Activated CD8-positive, alpha-beta memory T cell treated with anti-CD3 and anti-CD28 coated beads, Interleukin-2, amount 10 ng/mL, durations not matched to agents 7 days and 5 days (primary cell): ENCODE measurements around the gene NDST1. TPM values are rescaled to one million over a fixed set of nuclear protein-coding genes. Genes with fewer than 3 reads are reported as not detected.

ENCODE experiments used
- ATAC-seq: fragments of 150-1000 bp; cut with Tn5 transposase; one replicate; pipeline ENCODE4 v1.10.0; 2021; ENCODE audit warnings: moderate library complexity
- CTCF ChIA-PET: fragments of 350-600 bp; sonication (Branson Sonifier 250); formaldehyde crosslinking; loops from one replicate; lab custom pipeline; 2021; ENCODE audit warnings: antibody characterized with exemption; lab: Charles Lee
- DNase-seq: peaks from one replicate; pipeline ENCODE4 v3.0.0-alpha.2; 2020
- H3K27ac Mint-ChIP-seq: one replicate; pipeline ENCODE4 v1.8.0; 2021; ENCODE audit warnings: mild to moderate bottlenecking, mixed read lengths
- H3K27me3 Mint-ChIP-seq: one replicate; pipeline ENCODE4 v1.8.0; 2021; ENCODE audit warnings: mixed read lengths
- H3K36me3 Mint-ChIP-seq: one replicate; pipeline ENCODE4 v1.8.0; 2021; ENCODE audit warnings: mild to moderate bottlenecking, mixed read lengths
- H3K4me1 Mint-ChIP-seq: one replicate; pipeline ENCODE4 v1.8.0; 2021; ENCODE audit warnings: mixed read lengths
- H3K4me3 Mint-ChIP-seq: one replicate; pipeline ENCODE4 v1.8.0; 2021; ENCODE audit warnings: mild to moderate bottlenecking, moderate library complexity, mixed read lengths
- H3K9me3 Mint-ChIP-seq: one replicate; pipeline ENCODE4 v1.8.0; 2022; ENCODE audit warnings: low read depth, mixed read lengths
- total RNA-seq, 2 experiments: library from RNA; stranded (reverse); gene quantifications; one replicate each; pipeline ENCODE4 v1.2.3, GENCODE V29; 2021

The NDST1 gene
- total RNA-seq, 2 experiments from 2014 or later: 0.58 to 0.68 TPM

DNA sequence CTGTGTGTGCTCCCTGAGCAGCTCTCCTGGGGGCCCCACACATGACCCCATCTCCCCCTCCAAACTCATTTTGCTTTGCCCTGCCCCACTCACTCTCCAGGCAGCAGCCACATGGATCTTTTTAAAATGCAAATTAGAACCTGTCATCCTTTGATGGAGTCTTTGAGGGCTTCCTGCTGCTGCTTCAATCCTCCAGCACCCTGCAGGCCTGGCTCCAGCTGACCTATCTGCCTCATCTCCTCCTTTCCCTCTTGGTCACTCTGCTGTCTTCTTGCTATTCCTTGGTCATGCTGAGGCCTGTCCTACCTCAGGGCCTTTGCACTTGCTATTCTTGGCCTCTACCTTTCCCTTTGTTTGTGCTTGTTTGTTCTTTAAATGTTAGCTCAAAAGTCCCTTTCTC lies 17.9 kb downstream of the NDST1 start:
- DNase-seq (no peak), ATAC-seq (no peak)
- no peaks in the 10 kb centered on the region for H3K27me3 Mint-ChIP-seq
- no peak overlapping the region for H3K27ac Mint-ChIP-seq
- H3K4me1 Mint-ChIP-seq: peaks cover 6% of the 10 kb centered on the region
- CTCF ChIA-PET: interaction anchor here (1.3 to 3.5 kb wide), 2 partner anchors 19 to 67 kb away, joined by 5 to 14 read pairs; no protein-coding TSS in a partner anchor
- H3K4me3 Mint-ChIP-seq: no peak overlapping the region
- no peaks in the 10 kb centered on the region for H3K9me3 Mint-ChIP-seq
- no peaks in the 10 kb centered on the region for H3K36me3 Mint-ChIP-seq

DNA sequence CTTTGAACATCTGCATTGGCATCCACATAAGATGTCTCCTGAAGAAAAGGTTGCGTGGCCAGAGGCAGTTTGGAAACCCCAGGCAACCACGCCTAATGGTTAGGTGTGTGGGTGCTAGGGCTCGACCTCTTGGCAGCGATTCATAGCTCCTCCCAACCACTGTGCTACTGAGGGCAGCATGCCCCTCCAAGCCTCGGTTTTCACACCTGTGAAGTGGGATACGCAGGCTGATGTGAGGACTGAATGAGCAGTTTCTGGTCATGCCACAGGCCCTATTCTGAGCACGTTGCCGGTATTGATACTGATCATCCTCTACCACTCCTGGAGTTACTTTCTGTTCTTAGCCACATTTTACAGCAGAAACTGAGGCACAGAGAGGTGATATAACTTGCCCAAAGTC lies 19.1 kb downstream of the NDST1 start:
- H3K4me1 Mint-ChIP-seq: peaks cover 6% of the 10 kb centered on the region
- H3K27me3 Mint-ChIP-seq: no peaks in the 10 kb centered on the region
- no peak for DNase-seq
- no peak overlapping the region for H3K27ac Mint-ChIP-seq
- H3K36me3 Mint-ChIP-seq: no peaks in the 10 kb centered on the region
- peak; percentile 46 for ATAC-seq
- H3K9me3 Mint-ChIP-seq: no peaks in the 10 kb centered on the region
- CTCF ChIA-PET: interaction anchor here (1.3 kb wide), 1 partner anchor 18 kb away, joined by 5 read pairs; no protein-coding TSS in a partner anchor
- no peak overlapping the region for H3K4me3 Mint-ChIP-seq

DNA sequence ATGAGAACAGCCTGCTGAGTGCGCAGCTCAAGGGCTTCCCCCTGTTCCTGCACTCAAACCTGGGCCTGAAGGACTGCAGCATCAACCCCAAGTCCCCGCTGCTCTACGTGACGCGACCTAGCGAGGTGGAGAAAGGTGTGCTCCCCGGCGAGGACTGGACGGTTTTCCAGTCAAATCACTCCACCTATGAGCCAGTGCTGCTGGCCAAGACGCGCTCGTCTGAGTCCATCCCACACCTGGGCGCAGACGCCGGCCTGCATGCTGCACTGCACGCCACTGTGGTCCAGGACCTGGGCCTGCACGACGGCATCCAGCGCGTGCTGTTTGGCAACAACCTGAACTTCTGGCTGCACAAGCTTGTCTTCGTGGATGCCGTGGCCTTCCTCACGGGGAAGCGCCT lies 19.9 kb downstream of the NDST1 start:
- ATAC-seq: no peak
- CTCF ChIA-PET: no interaction called here

DNA sequence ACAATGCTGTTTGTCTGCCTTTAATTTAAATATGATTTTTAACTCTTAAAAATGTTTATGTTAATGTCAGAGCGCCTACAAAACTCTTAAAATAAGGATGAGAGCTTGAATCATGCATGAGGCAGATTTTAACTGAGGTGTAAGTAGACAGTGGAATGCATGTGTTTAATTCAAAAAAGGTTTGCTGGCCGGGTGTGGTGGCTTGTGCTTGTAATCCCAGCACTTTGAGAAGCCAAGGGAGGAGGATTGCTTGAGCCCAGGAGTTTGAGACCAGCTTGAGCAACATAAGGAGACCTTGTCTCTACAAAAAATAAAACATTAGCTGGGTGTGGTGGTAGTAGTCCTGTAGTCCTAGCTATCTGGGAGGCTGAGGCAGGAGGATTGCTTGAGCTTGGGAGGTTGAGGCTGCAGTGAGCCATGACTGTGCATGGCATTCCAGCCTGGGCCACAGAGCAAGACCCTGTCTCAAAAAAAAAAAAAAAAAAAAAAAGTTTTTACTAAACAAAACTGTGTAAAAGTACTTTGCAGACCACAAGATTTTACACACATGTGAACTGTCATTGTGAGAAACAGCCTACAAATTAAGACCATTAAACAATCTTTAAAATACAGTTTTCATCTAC lies 21.1 kb downstream of the NDST1 start:
- CTCF ChIA-PET: no interaction called here
- no peaks in the 10 kb centered on the region for H3K9me3 Mint-ChIP-seq
- ATAC-seq (no peak), DNase-seq (no peak)
- no peak overlapping the region for H3K27ac Mint-ChIP-seq
- no peaks in the 10 kb centered on the region for H3K36me3 Mint-ChIP-seq
- peaks cover 6% of the 10 kb centered on the region for H3K4me1 Mint-ChIP-seq
- no peaks in the 10 kb centered on the region for H3K27me3 Mint-ChIP-seq
- H3K4me3 Mint-ChIP-seq: no peak overlapping the region

More for the DNA sequence above, 19.9 kb downstream of the NDST1 start:
- Mint-ChIP-seq H3K27me3 (no peaks in the 10 kb centered on the region), H3K4me3 (no peak overlapping the region), H3K36me3 (no peaks in the 10 kb centered on the region), H3K9me3 (no peaks in the 10 kb centered on the region), H3K4me1 (peaks cover 6% of the 10 kb centered on the region), H3K27ac (no peak overlapping the region)
- no peak for DNase-seq

DNA sequence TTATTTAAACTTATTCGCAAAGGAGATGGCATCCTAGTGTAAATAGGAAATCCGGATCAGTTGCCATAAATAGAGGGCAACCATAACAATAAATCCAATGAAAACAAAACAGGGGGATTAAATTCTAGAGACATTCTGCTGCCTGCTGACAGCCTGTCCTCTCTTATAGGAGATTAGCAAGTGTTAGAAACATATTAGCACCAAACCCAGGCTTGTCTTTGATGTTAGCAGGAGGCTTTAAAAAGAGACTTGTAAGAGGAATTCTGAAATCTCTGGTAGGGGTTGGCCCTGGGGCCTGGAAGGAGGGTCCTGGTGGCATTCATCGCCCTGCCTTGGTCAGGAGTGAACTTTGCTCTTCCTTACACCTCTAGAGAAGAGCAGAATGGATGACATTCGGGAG lies 21.6 kb downstream of the NDST1 start:
- CTCF ChIA-PET: no interaction called here
- no peaks in the 10 kb centered on the region for H3K36me3 Mint-ChIP-seq

DNA sequence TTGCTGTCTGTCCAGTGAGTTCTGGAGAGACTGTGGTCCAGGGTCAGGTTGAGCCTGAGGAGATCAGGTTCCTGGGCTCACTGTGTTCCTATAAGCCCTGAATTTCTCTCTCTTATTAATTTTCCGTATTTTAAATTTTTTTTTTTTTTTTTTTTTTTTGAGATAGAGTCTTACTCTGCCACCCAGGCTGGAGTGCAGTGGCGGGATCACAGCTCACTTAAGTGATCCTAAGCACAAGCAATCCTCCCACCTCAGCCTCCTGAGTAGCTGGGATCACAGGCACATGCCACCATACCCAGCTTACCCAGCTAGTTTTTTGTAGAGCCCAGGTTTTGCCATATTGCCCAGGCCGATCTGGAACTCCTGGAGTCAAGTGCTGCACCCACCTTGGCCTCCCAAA lies 22.5 kb downstream of the NDST1 start:
- Mint-ChIP-seq H3K27me3 (no peaks in the 10 kb centered on the region), H3K4me1 (peaks cover 6% of the 10 kb centered on the region), H3K27ac (no peak overlapping the region), H3K4me3 (no peak overlapping the region), H3K36me3 (no peaks in the 10 kb centered on the region), H3K9me3 (no peaks in the 10 kb centered on the region)
- ATAC-seq (no peak), DNase-seq (no peak)
- CTCF ChIA-PET: no interaction called here

More for the DNA sequence above, 21.6 kb downstream of the NDST1 start:
- Mint-ChIP-seq H3K4me1 (peaks cover 6% of the 10 kb centered on the region), H3K27ac (no peak overlapping the region), H3K9me3 (no peaks in the 10 kb centered on the region), H3K4me3 (no peak overlapping the region), H3K27me3 (no peaks in the 10 kb centered on the region)
- DNase-seq (no peak), ATAC-seq (no peak)

DNA sequence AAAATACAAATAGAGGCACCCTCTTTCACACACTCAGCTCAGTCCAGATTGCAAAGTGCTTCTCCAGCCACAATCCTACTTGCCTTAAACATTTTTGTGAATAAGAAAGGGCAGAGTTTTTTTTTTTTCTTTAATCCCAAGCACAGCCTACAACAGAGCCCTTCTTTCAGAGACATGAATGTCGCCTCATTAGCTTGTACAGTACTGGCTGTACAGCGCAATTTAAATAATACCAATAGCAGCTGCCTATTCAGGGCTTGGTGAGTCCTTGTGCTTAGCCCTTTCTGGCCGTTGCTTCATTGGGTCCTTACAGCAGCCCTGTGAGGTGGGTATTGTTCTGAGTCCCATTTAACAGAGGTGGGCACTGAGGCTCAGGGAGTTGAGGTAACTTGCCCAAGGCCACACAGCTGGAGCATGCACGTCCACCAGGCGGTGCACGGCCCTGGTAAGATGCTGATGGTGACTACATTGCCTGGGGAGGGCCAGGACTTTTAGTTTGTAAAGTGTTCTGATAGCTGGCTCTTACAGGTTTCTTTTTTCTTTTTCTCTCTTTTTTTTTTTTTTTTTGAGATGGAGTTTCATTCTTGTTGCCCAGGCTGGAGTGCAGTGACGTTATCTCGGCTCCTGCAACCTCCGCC lies 23.1 kb downstream of the NDST1 start:
- peaks cover 6% of the 10 kb centered on the region for H3K4me1 Mint-ChIP-seq
- CTCF ChIA-PET: no interaction called here
- no peak overlapping the region for H3K27ac Mint-ChIP-seq

DNA sequence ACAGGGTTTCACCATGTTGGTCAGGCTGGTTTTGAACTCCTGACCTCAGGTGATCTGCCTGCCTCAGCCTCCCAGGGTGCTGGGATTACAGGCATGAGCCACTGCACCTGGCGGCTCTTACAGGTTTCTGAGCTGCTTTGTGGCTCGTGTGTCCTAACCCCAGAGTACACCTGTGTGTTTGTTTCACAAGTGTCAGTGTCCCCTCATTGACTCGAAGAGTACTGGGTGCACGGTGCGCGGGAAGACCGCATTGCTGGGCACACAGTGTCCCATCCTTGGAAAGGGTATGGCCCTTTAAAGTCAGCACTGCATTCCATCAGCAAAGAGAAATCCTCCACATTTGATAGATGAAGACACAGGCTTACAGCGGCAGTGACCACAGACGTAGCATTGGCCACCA lies 23.8 kb downstream of the NDST1 start:
- Mint-ChIP-seq H3K4me1 (peaks cover 6% of the 10 kb centered on the region), H3K36me3 (no peaks in the 10 kb centered on the region), H3K9me3 (no peaks in the 10 kb centered on the region), H3K27ac (no peak overlapping the region), H3K27me3 (no peaks in the 10 kb centered on the region), H3K4me3 (no peak overlapping the region)
- ATAC-seq (no peak), DNase-seq (no peak)
- CTCF ChIA-PET: no interaction called here

More for the DNA sequence above, 23.1 kb downstream of the NDST1 start:
- no peak for ATAC-seq
- H3K27me3 Mint-ChIP-seq: no peaks in the 10 kb centered on the region
- H3K9me3 Mint-ChIP-seq: no peaks in the 10 kb centered on the region
- H3K4me3 Mint-ChIP-seq: no peak overlapping the region
- DNase-seq: no peak
- H3K36me3 Mint-ChIP-seq: no peaks in the 10 kb centered on the region

DNA sequence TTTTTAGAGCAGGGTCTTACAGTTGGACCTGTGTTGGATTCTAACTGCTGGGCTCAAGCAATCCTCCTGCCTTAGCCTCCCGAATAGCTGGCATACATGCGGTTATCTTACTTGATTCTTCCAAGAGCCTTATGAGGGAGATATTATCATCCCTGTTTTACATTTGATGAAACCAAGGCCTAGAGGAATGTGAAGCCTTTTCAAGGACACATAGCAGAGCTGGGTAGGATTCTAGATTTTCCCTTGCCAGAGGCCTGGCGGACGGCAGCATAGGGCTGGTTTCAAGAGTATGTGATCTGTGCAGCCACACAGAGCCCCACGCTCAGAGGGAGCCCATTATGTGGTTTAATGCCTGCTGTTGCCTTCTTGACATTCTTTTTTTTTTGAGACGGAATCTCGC lies 24.2 kb downstream of the NDST1 start:
- no peaks in the 10 kb centered on the region for H3K9me3 Mint-ChIP-seq
- no peak overlapping the region for H3K27ac Mint-ChIP-seq
- CTCF ChIA-PET: no interaction called here
- H3K4me3 Mint-ChIP-seq: no peak overlapping the region
- no peaks in the 10 kb centered on the region for H3K36me3 Mint-ChIP-seq
- H3K27me3 Mint-ChIP-seq: no peaks in the 10 kb centered on the region
- H3K4me1 Mint-ChIP-seq: peaks cover 4% of the 10 kb centered on the region
- DNase-seq (no peak), ATAC-seq (no peak)

DNA sequence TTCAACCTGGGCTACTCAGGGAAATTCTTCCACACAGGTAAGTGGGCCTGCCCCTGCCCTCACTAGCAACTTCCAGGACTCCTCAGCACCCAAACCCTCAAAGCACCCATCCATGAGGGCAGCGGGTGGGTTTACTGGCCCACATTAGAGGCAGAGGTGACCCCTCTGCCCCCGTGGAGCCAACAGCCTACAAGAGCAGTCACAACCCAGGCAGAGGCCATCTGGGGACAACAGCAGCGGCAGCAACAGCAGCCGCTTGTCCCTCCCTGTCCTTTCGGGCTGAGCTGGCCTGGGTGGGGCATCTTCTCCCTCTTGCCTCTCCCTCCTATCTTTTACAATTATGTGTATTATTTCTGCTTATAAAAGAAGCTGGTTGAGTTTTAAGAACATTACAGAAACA lies 25.1 kb downstream of the NDST1 start:
- Mint-ChIP-seq H3K4me3 (no peak overlapping the region), H3K36me3 (no peaks in the 10 kb centered on the region), H3K9me3 (no peaks in the 10 kb centered on the region), H3K4me1 (no peaks in the 10 kb centered on the region), H3K27me3 (peaks cover 2% of the 10 kb centered on the region), H3K27ac (no peak overlapping the region)
- CTCF ChIA-PET: no interaction called here
- no peak for ATAC-seq
- no peak for DNase-seq

DNA sequence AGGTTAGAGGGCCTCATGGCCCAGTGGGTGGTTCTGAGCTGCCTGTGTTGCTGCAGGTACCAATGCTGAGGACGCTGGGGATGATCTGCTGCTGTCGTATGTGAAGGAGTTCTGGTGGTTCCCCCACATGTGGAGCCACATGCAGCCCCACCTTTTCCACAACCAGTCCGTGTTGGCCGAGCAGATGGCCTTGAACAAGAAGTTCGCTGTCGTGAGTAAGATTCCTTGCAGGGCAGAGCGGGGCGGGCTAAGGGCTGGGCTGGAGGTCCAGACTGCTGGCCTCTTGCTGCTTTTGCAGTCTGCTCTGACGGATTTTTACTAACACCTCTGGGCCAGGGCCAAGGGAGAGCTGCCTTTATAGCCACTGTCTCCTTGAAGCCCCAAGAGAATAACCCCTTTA lies 26.9 kb downstream of the NDST1 start:
- H3K9me3 Mint-ChIP-seq: no peaks in the 10 kb centered on the region
- DNase-seq: no peak
- CTCF ChIA-PET: interaction anchor here (0.6 to 1.5 kb wide), 2 partner anchors 10 to 50 kb away, joined by 4 read pairs; no protein-coding TSS in a partner anchor
- no peak overlapping the region for H3K27ac Mint-ChIP-seq
- no peak overlapping the region for H3K4me3 Mint-ChIP-seq
- no peak for ATAC-seq
- H3K27me3 Mint-ChIP-seq: peaks cover 2% of the 10 kb centered on the region
- H3K36me3 Mint-ChIP-seq: no peaks in the 10 kb centered on the region
- no peaks in the 10 kb centered on the region for H3K4me1 Mint-ChIP-seq

DNA sequence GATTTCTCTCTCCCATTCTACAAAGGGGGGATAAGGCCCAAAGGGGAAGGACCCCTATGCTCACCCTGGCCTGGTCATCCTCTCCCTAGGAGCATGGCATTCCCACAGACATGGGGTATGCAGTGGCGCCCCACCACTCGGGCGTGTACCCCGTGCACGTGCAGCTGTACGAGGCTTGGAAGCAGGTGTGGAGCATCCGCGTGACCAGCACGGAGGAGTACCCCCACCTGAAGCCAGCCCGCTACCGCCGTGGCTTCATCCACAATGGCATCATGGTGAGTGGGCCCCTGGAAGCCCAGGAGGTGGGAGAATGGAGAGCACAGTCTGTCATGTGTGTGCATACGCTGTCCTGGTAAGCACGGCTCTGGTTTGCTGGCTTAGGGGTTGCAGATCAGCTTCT lies 27.7 kb downstream of the NDST1 start:
- Mint-ChIP-seq H3K27ac (no peak overlapping the region), H3K4me3 (no peak overlapping the region), H3K9me3 (no peaks in the 10 kb centered on the region), H3K27me3 (peaks cover 2% of the 10 kb centered on the region), H3K4me1 (no peaks in the 10 kb centered on the region), H3K36me3 (no peaks in the 10 kb centered on the region)
- CTCF ChIA-PET: no interaction called here
- no peak for DNase-seq
- ATAC-seq: no peak

DNA sequence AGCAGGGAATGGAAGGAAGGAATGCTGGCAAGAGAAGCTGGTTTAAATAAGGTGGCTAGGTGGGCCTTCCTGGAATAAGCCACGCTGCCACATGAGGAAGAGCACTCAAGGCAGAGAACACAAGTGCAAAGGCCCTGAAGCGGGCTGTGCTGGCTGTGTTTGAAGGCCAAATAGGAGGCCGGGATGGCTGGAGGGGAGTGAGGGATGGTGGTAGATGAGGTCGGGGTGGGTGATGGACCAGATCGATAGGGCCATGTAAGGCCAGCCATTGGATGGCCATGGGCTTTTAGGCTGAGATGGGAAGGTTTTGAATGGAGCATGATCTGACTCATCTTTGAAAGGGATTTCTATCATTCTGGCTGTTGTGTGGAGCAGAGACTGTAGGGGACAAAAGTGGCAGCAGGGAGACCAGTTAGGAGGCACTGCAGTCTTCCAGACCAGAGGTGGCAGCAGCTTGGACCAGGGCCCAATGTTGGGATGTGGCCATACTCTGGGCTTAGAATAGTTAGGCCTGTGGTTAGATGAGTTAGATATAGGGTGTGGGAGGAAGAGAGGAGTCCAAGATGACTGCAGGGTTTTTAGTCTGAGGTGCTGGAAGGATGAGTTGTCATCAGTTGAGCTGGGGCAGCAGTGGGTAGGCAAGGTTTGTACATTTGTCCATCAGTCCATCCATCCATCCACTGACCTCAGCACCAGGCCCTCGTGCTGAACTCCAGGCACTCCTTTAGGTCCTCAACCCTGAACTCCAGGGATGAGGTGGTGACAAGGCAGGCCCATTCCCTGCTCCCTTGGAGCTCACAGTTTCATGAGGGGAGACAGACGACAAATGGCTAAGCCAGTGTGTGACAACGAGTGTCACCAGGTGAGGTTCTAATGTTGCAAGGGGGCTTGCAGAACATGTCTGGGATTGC lies 30.3 kb downstream of the NDST1 start:
- Mint-ChIP-seq H3K27me3 (peaks cover 2% of the 10 kb centered on the region), H3K4me3 (no peak overlapping the region), H3K36me3 (no peaks in the 10 kb centered on the region), H3K9me3 (no peaks in the 10 kb centered on the region), H3K27ac (no peak overlapping the region), H3K4me1 (no peaks in the 10 kb centered on the region)
- ATAC-seq: no peak
- no peak for DNase-seq
- CTCF ChIA-PET: interaction anchor here (1.0 kb wide), 1 partner anchor 79 kb away, joined by 5 read pairs; no protein-coding TSS in a partner anchor
